Stomach (tissue), 9 donors: Measurements from ENCODE around the gene CAPN10. TPM values are rescaled to one million over a fixed set of nuclear protein-coding genes. Genes with fewer than 3 reads are reported as not detected.

Experiments used
- DNase-seq, 2 donors: peaks; one replicate each; pipeline versions ENCODE4 v3.0.0 to v3.0.0-alpha.2; 2013 to 2019
- H3K27ac ChIP-seq, 5 donors: fragments of 200-600 bp in 4 of 5; sonication (generic) in 4 of 5; one replicate each; pipeline ENCODE4 v1.5.1; 2013 to 2019; ENCODE audit warnings: mild to moderate bottlenecking in 1 of 5, moderate library complexity in 1 of 5
- H3K27me3 ChIP-seq, 3 donors: fragments of 200-600 bp; sonication (generic); one replicate each; pipeline ENCODE4 v1.5.1; 2017 to 2019; ENCODE audit warnings: mixed run types in 1 of 3
- H3K36me3 ChIP-seq, 4 donors: fragments of 200-600 bp; sonication (generic); 1 replicate in 3 of 4; 2 replicates in 1 of 4; pipeline ENCODE4 v1.5.1; 2016 to 2019
- H3K4me1 ChIP-seq, 4 donors: fragments of 200-600 bp; sonication (generic); one replicate each; pipeline ENCODE4 v1.5.1; 2016 to 2019
- H3K4me3 ChIP-seq, 4 donors: fragments of 200-600 bp; sonication (generic) in 3 of 4; one replicate each; pipeline ENCODE4 v1.5.1; 2016 to 2019; ENCODE audit warnings: mild to moderate bottlenecking in 1 of 4
- H3K9me3 ChIP-seq, 4 donors: fragments of 200-600 bp; sonication (generic); one replicate each; pipeline ENCODE4 v1.5.1; 2016 to 2019
- EP300 ChIP-seq: sonication (generic); formaldehyde crosslinking; IDR thresholded peaks from one replicate; pipeline ENCODE4 v1.6.1; 2017; ENCODE audit warnings: antibody characterized with exemption
- POLR2A ChIP-seq, 4 donors: fragments of 450-650 bp; IDR thresholded peaks; one replicate each; pipeline ENCODE4 v1.6.1; 2016; ENCODE audit warnings: antibody characterized with exemption in 4 of 4, control low read depth in 2 of 4, mild to moderate bottlenecking in 1 of 4, moderate library complexity in 1 of 4
- POLR2AphosphoS5 ChIP-seq, 3 donors: sonication (generic); formaldehyde crosslinking; IDR thresholded peaks; one replicate each; pipeline ENCODE4 v1.6.1; 2016; ENCODE audit warnings: antibody characterized with exemption in 3 of 3
- WGBS, 5 donors: extraction: QIAGEN DNeasy Blood & Tissue Kit in 3 of 5; methylation state at CpG; one replicate each; pipeline versions ENCODE4 v1.1.5 to v1.1.7; 2013 to 2018; 5-methylcytosine and 5-hydroxymethylcytosine counted together
- intact Hi-C: fragments of 100-400 bp; cut with DNase I; formaldehyde crosslinking; loops from one replicate; pipeline ENCODE4 v1.15.1; 2023; ENCODE audit warnings: low total_unique reads
- polyA plus RNA-seq, 3 donors: library from polyadenylated mRNA; stranded (reverse); fragments of 200-250 nt; gene quantifications; one replicate each; pipeline ENCODE4 v1.2.3, GENCODE V29; 2013
- total RNA-seq, 5 donors: library from RNA; depleted of rRNA; stranded (reverse); fragments of >200 nt; gene quantifications; one replicate each; pipeline versions ENCODE4 v1.1.0 to v1.2.3, GENCODE V29; 2014 to 2016
- TF ChIP-seq, protein P1 (sequence below), 7 experiments: fragments of 450-650 bp in 4 of 7; fragments of 200-600 bp in 3 of 7; sonication (generic) in 3 of 7; IDR thresholded peaks; one replicate each; pipeline ENCODE4 v1.5.1; 2016 to 2019; ENCODE audit warnings: antibody characterized with exemption in 7 of 7, control low read depth in 2 of 7, mild to moderate bottlenecking in 1 of 7
- donor health status: healthy with polysubstance abuse.
- donor health status: Bipolar disorder and iron deficiency.
- donor health status: healthy.

The CAPN10 gene
- total and polyA plus RNA-seq, 8 donors = 17.7 to 197 (median 36.6) TPM

DNA sequence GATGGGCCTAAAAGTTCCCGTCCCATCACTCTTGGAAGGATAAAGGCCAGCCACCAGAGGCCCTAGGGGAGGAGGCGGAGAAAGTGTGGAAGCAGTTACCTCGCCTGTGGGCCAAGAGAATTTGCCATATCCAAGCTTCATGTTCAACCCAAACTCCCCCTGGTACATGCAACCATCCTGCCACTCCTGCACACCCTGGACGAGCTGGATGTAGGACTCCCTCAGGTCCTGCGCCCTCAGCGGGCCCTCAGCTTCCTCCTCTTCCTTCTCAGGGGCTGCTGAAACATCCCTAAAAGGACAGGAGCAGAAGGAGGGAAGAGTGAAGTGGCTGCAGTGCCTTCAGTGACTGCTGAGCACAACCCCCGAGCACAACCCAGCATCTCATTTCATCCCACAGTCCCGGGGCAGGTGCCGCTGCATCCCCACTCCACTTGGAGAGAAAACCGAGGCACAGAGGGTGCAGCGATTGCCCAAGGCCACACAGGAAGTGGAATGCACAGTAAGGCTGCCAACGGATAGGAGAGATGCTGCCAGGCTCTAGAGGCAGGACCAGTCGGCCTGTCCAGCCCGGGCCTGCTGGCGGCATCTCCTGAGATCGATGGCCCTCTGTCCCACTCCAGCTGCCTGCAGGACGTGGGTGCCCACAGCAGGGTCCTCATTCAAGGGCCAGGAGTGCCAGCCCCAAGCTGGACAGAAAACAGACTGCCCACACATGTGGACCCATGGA, 31.6 kb upstream of the CAPN10 start:
- no peaks in the 10 kb centered on the region for H3K9me3 ChIP-seq
- H3K4me1 ChIP-seq = peaks cover 28 to 33% (median 32%) of the 10 kb centered on the region in 4 donors
- peaks cover 0 to 9% (median 4%) of the 10 kb centered on the region in 3 donors for H3K27me3 ChIP-seq
- TF ChIP-seq EP300 (no peak), POLR2A (IDR thresholded peaks at IDR 0.05) (no peak), POLR2AphosphoS5 (IDR thresholded peaks at IDR 0.05) (no peak)
- TF ChIP-seq, protein P1, sequence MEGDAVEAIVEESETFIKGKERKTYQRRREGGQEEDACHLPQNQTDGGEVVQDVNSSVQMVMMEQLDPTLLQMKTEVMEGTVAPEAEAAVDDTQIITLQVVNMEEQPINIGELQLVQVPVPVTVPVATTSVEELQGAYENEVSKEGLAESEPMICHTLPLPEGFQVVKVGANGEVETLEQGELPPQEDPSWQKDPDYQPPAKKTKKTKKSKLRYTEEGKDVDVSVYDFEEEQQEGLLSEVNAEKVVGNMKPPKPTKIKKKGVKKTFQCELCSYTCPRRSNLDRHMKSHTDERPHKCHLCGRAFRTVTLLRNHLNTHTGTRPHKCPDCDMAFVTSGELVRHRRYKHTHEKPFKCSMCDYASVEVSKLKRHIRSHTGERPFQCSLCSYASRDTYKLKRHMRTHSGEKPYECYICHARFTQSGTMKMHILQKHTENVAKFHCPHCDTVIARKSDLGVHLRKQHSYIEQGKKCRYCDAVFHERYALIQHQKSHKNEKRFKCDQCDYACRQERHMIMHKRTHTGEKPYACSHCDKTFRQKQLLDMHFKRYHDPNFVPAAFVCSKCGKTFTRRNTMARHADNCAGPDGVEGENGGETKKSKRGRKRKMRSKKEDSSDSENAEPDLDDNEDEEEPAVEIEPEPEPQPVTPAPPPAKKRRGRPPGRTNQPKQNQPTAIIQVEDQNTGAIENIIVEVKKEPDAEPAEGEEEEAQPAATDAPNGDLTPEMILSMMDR (IDR thresholded peaks at IDR 0.05) = no peak
- peaks cover 0 to 40% (median 30%) of the 10 kb centered on the region in 4 donors for H3K36me3 ChIP-seq
- DNase-seq = no peak
- intact Hi-C loops = no loop called here
- no peak overlapping the region for H3K4me3 ChIP-seq
- 93 to 98% (median 95%) methylated on average over 12 to 17 of the region's 17 CpGs for WGBS, 5 donors
- no peak overlapping the region for H3K27ac ChIP-seq

DNA sequence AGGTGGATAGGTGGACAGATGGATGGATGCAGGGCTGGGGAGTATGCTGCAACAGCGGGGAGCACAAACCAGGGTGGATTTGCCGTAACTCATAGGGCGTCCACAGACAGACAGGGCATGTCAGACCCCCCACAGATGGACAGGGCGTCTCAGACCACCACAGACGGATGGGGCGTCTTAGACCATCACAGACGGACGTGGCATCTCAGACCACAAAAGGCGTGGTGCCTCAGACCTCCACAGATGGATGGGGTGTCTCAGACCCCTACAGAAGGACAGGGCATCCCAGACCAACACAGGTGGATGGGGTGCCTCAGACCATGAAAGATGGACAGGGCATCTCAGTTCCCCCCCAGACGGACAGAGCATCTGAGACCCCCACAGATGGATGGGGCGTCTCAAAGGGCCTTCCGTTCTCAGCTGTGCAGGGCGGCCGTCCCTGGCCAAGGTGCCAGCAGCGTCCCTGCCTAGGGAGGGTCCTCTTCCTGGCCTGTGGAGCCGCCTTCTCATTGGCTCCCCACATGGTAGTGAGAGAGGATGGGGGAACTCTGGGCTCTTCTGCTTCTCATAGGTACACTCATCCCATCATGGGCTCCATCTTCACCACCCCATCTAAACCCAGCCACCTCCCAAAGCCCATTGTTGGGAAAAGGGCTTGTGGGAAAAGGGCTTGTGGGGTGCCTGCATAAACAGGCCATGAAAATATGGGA, 30.8 kb upstream of the CAPN10 start:
- Histone ChIP-seq H3K27ac (no peak overlapping the region), H3K27me3 (peaks cover 0 to 9% (median 4%) of the 10 kb centered on the region in 3 donors), H3K9me3 (no peaks in the 10 kb centered on the region), H3K36me3 (peaks cover 0 to 36% (median 29%) of the 10 kb centered on the region in 4 donors), H3K4me3 (no peak overlapping the region), H3K4me1 (peaks cover 30 to 36% (median 35%) of the 10 kb centered on the region in 4 donors)
- intact Hi-C loops = no loop called here
- TF ChIP-seq EP300 (no peak), POLR2AphosphoS5 (IDR thresholded peaks at IDR 0.05) (no peak)
- TF ChIP-seq, protein P1 (IDR thresholded peaks at IDR 0.05) = no peak
- DNase-seq = no peak
- WGBS, 5 donors = 94 to 97% (median 96%) methylated on average over 9 to 16 of the region's 16 CpGs

DNA sequence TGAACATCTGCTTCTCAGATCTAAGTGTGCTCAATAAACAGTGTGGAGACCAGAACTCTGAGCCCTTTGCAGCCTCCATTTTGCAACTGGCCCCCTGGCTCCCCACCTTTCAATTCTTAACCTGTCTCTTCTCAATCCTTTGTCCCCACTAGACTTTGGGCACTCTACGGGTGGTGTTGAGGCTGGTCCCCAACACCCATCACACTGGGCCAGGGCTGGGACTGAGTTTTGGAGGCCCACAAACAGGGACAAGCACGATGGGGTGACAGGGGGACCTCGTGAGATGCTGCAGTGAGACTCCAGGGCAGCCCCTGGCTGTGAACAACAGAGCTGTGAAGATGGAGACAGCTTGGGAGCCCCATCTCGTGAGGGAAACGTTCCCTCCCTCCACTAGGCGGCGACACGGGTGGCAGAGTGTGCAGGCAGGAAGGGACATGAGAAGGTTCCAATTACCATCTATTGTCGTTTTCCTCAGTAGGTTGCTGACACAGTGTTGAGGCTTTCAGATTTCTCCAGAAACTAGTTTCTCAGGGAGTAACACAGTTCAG, 29.9 kb upstream of the CAPN10 start:
- peaks cover 0 to 27% (median 22%) of the 10 kb centered on the region in 4 donors for H3K36me3 ChIP-seq
- no peaks in the 10 kb centered on the region for H3K9me3 ChIP-seq
- intact Hi-C loops = no loop called here
- H3K27ac ChIP-seq = no peak overlapping the region
- WGBS, 5 donors = 57 to 68% (median 63%) methylated on average over 9 of the region's 9 CpGs
- H3K4me3 ChIP-seq = peak overlapping the region in 1 of 4 donors; percentile 62
- H3K27me3 ChIP-seq = peaks cover 0 to 9% (median 4%) of the 10 kb centered on the region in 3 donors
- DNase-seq = peak; percentile 53 to 78
- peaks cover 35 to 41% (median 38%) of the 10 kb centered on the region in 4 donors for H3K4me1 ChIP-seq
- TF ChIP-seq, protein P1 (IDR thresholded peaks at IDR 0.05) = peak in 2 of 7 experiments; percentile 25 to 37
- TF ChIP-seq POLR2AphosphoS5 (IDR thresholded peaks at IDR 0.05) = no peak
- TF ChIP-seq POLR2A (IDR thresholded peaks at IDR 0.05) = no peak
- no peak for TF ChIP-seq EP300

DNA sequence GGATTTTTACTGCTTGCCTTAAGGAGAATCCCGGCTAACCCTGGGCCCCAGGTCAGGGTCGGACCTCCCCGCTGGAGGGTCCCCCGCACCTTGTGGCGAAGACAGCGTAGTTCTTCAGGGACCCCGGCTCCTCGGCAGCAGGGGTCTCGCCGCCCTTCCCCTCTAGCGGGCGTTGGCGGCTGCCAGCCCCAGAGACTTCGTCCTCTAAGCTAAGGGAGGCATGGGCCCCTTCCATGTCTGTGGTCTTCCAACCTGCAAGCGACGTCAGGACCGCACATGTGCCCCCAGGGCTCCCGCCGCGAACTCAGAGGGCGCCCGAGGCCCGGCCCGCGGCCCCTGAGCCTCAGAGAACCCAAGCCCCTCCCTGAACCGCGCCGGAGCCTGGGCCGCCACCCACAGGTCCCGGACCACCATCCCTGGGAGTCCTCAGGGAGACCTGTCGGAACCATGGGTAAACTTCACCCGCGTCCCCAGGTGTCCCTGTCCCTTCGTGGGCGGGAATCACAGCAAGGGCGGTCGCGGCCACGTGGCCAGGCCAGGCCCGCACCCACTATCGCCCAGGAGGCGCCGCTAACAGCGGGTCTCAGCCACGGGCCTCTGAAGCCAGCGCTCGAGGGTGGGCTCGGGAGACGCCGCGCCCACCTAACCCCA, 29.3 kb upstream of the CAPN10 start:
- intact Hi-C loops = no loop called here
- no peak overlapping the region for H3K27ac ChIP-seq
- H3K27me3 ChIP-seq = peaks cover 0 to 9% (median 4%) of the 10 kb centered on the region in 3 donors
- no peak for TF ChIP-seq POLR2AphosphoS5 (IDR thresholded peaks at IDR 0.05)
- no peak for TF ChIP-seq POLR2A (IDR thresholded peaks at IDR 0.05)
- TF ChIP-seq, protein P1 (IDR thresholded peaks at IDR 0.05) = no peak
- no peak for TF ChIP-seq EP300
- no peaks in the 10 kb centered on the region for H3K9me3 ChIP-seq
- peaks cover 0 to 22% (median 16%) of the 10 kb centered on the region in 4 donors for H3K36me3 ChIP-seq
- WGBS, 5 donors = 29 to 56% (median 35%) methylated on average over 20 to 51 of the region's 51 CpGs
- DNase-seq = no peak
- peaks cover 41 to 47% (median 44%) of the 10 kb centered on the region in 4 donors for H3K4me1 ChIP-seq
- H3K4me3 ChIP-seq = peak overlapping the region; percentile 44 to 62 (median 50)
